Adrenal gland (tissue), 12 donors: ENCODE measurements around the gene PEPD. TPM values are rescaled to one million over a fixed set of nuclear protein-coding genes. Genes with fewer than 3 reads are reported as not detected.

ENCODE experiments used
- DNase-seq, 7 donors: peaks; one replicate each; pipeline ENCODE4 v3.0.0-alpha.2; 2019 to 2020
- H3K27ac ChIP-seq, 5 donors: fragments of 200-600 bp; sonication (generic) in 4 of 5; 1 replicate in 3 of 5; 2 replicates in 2 of 5; pipeline versions ENCODE4 v1.5.1 to v1.8.0; 2016 to 2020; ENCODE audit warnings: mild to moderate bottlenecking in 1 of 5
- H3K27me3 ChIP-seq: fragments of 200-600 bp; 2 replicates; pipeline ENCODE4 v1.8.0; 2021
- H3K36me3 ChIP-seq, 2 donors: fragments of 200-600 bp; replicated peaks in 1 of 2; 1 replicate in 1 of 2; 2 replicates in 1 of 2; pipeline versions ENCODE4 v1.5.1 to v1.8.0; 2018 to 2022
- H3K4me1 ChIP-seq, 2 donors: fragments of 200-600 bp; replicated peaks in 1 of 2; 1 replicate in 1 of 2; 2 replicates in 1 of 2; pipeline versions ENCODE4 v1.5.1 to v1.8.0; 2018 to 2021
- H3K4me3 ChIP-seq, 4 donors: fragments of 200-600 bp; sonication (generic) in 3 of 4; one replicate each; pipeline ENCODE4 v1.5.1; 2016 to 2018
- H3K9me3 ChIP-seq, 3 donors: fragments of 200-600 bp; sonication (generic) in 1 of 3; replicated peaks in 1 of 3; 1 replicate in 2 of 3; 2 replicates in 1 of 3; pipeline versions ENCODE4 v1.5.1 to v1.8.0; 2016 to 2021
- POLR2A ChIP-seq, 2 donors: fragments of 450-650 bp; IDR thresholded peaks; one replicate each; pipeline ENCODE4 v1.6.1; 2017; ENCODE audit warnings: antibody characterized with exemption in 2 of 2, mild to moderate bottlenecking in 2 of 2, moderate library complexity in 1 of 2
- WGBS, 4 donors: extraction: QIAGEN DNeasy Blood & Tissue Kit in 2 of 4; methylation state at CpG; one replicate each; pipeline versions ENCODE4 v1.1.5 to v1.1.7; 2013 to 2017; 5-methylcytosine and 5-hydroxymethylcytosine counted together
- intact Hi-C, 2 donors: fragments of 100-400 bp; cut with DNase I; formaldehyde crosslinking; loops; one replicate each; pipeline versions ENCODE4 v1.14.1 to v1.15.0; 2022 to 2023
- polyA plus RNA-seq, 3 donors: library from polyadenylated mRNA; stranded (reverse); fragments of 200-250 nt in 2 of 3; fragments of 350-450 nt in 1 of 3; fragmentation: Illumina TruSeq in 1 of 3; extraction: RNeasy Lipid Tissue Mini Kit (QIAGEN cat#74804) in 1 of 3; gene quantifications; one replicate each; pipeline ENCODE4 v1.2.3, GENCODE V29; 2013 to 2014
- total RNA-seq, 9 donors: library from RNA; depleted of rRNA in 4 of 9; stranded (reverse); fragments of >200 nt in 4 of 9; fragments of 120-200 nt in 1 of 9; fragmentation: NEBNext Ultra II Directional in 1 of 9; extraction: Animal tissue kit (Norgen Biotek cat#: 25700) in 1 of 9; gene quantifications; one replicate each; pipeline versions ENCODE4 v1.1.0 to v1.2.4, GENCODE V29; 2013 to 2023
- TF ChIP-seq, protein P1 (sequence below), 6 experiments: fragments of 450-650 bp in 4 of 6; fragments of 200-600 bp in 2 of 6; sonication (generic) in 1 of 6; IDR thresholded peaks; 1 replicate in 5 of 6; 2 replicates in 1 of 6; pipeline versions ENCODE4 v1.5.1 to v1.8.0; 2016 to 2021; ENCODE audit warnings: antibody characterized with exemption in 6 of 6, mild to moderate bottlenecking in 2 of 6, moderate library complexity in 1 of 6
- donor health status: healthy with polysubstance abuse.
- donor health status: Bipolar disorder and iron deficiency.
- donor health status: DM: yes; HTN: yes; CAD: no.
- donor health status: DM: no; HTN: no; CAD: no.
- donor health status: DM: no; HTN: no; CAD: no.
- donor health status: DM: yes; HTN: yes; CAD: no.

PEPD gene
- total and polyA plus RNA-seq, 12 donors: 24.4 to 311 (median 116) TPM

GRCh38 chr19:33370783-33371182 is 150.8 kb downstream of the PEPD start:
- intact Hi-C loops: loop anchor here in 1 of 2 donors (10.0 kb wide), 1 partner anchor 66 kb away; the partner anchor contains the start of gene CEBPA
- 69 to 87% (median 81%) methylated on average over 4 of the region's 4 CpGs for WGBS, 4 donors

DNA sequence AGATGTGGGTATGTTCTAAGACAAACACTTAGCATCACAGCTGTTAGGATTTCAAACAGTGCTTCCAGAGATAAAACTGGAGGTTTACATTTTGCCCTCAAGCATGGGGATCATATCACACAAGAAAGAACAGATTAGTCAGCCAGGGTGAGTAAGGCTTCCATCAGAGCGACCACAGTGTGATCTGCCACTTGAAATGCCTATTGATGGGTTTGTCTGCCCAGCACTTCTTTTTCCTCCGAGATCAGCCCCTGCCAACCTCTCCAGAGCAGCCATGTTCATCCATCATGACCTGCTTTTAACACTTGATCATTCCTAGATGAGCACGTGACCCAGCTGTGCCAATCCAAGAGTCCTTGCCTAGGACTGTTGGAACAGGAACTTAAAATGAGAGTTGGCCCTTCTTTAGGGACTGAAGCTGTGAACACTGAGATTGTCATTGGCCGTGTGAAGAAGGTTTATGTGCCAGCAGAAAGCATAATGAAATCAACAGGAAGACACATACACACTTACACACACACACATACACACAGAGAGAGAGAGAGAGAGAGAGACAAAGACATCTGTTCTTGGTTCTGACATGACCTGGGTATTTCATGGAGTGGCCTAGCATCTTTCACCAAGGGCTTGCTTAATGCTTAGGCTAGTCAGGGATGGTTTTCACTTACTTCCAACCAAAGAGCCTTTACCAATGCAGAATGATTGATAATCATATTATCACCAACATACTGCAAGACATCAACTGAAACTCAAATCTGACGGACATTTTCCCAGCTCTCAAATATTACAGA is 153.3 kb downstream of the PEPD start:
- Histone ChIP-seq H3K27me3 (no peaks in the 10 kb centered on the region), H3K9me3 (no peaks in the 10 kb centered on the region), H3K36me3 (no peaks in the 10 kb centered on the region), H3K27ac (no peak overlapping the region), H3K4me1 (no peaks in the 10 kb centered on the region), H3K4me3 (no peak overlapping the region)
- intact Hi-C loops: no loop called here
- no peak for TF ChIP-seq POLR2A (IDR thresholded peaks at IDR 0.05)
- TF ChIP-seq, protein P1, sequence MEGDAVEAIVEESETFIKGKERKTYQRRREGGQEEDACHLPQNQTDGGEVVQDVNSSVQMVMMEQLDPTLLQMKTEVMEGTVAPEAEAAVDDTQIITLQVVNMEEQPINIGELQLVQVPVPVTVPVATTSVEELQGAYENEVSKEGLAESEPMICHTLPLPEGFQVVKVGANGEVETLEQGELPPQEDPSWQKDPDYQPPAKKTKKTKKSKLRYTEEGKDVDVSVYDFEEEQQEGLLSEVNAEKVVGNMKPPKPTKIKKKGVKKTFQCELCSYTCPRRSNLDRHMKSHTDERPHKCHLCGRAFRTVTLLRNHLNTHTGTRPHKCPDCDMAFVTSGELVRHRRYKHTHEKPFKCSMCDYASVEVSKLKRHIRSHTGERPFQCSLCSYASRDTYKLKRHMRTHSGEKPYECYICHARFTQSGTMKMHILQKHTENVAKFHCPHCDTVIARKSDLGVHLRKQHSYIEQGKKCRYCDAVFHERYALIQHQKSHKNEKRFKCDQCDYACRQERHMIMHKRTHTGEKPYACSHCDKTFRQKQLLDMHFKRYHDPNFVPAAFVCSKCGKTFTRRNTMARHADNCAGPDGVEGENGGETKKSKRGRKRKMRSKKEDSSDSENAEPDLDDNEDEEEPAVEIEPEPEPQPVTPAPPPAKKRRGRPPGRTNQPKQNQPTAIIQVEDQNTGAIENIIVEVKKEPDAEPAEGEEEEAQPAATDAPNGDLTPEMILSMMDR (IDR thresholded peaks at IDR 0.05): no peak
- WGBS, 4 donors: 63 to 76% (median 72%) methylated on average over 5 of the region's 5 CpGs
- no peak for DNase-seq

More at GRCh38 chr19:33370783-33371182, 150.8 kb downstream of the PEPD start:
- H3K27ac ChIP-seq: no peak overlapping the region
- no peak overlapping the region for H3K4me3 ChIP-seq
- H3K36me3 ChIP-seq: no peaks in the 10 kb centered on the region
- H3K9me3 ChIP-seq: no peaks in the 10 kb centered on the region
- TF ChIP-seq POLR2A (IDR thresholded peaks at IDR 0.05): no peak
- TF ChIP-seq, protein P1 (IDR thresholded peaks at IDR 0.05): no peak
- no peak for DNase-seq
- H3K4me1 ChIP-seq: peaks cover 0 to 16% of the 10 kb centered on the region in 2 donors
- H3K27me3 ChIP-seq: no peaks in the 10 kb centered on the region

- TF ChIP-seq, protein P1 (IDR thresholded peaks at IDR 0.05): no peak
- no peak for TF ChIP-seq POLR2A (IDR thresholded peaks at IDR 0.05)
- intact Hi-C loops: no loop called here
- H3K9me3 ChIP-seq: no peaks in the 10 kb centered on the region
- WGBS, 4 donors: 67 to 84% (median 74%) methylated on average over 5 of the region's 5 CpGs
- H3K27ac ChIP-seq: no peak overlapping the region
- DNase-seq: no peak
- no peaks in the 10 kb centered on the region for H3K27me3 ChIP-seq
- no peaks in the 10 kb centered on the region for H3K36me3 ChIP-seq
- H3K4me3 ChIP-seq: no peak overlapping the region
- no peaks in the 10 kb centered on the region for H3K4me1 ChIP-seq
These were observed 154.7 kb downstream of the PEPD start for GRCh38 chr19:33366897-33367296.

DNA sequence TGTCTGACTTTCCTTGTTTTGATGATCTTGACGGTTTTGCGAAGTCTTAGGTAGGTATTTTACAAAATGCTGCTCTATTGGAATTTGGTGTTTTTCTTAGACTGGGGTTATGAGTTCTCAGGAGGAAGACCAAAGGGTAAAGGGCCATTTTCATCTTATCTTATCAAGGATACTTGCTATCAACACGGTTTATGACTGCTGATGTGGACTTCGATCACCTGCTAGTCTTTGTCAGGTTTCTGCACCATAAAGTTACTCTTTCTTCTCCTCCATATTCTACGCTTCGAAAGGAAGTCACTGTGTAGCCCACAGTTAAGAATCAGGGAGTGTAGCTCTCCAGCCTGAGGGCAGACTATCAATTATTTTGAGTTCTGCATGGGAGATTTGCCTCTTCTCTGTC is 155.5 kb downstream of the PEPD start:
- no peak for TF ChIP-seq POLR2A (IDR thresholded peaks at IDR 0.05)
- TF ChIP-seq, protein P1 (IDR thresholded peaks at IDR 0.05): no peak
- no peak overlapping the region for H3K27ac ChIP-seq
- intact Hi-C loops: no loop called here
- H3K4me3 ChIP-seq: no peak overlapping the region
- H3K36me3 ChIP-seq: no peaks in the 10 kb centered on the region
- 67 to 80% (median 75%) methylated on average over 6 of the region's 6 CpGs for WGBS, 4 donors
- no peaks in the 10 kb centered on the region for H3K4me1 ChIP-seq
- H3K9me3 ChIP-seq: no peaks in the 10 kb centered on the region
- no peaks in the 10 kb centered on the region for H3K27me3 ChIP-seq
- no peak for DNase-seq
